GM04504 (cell line): ENCODE data around the gene RIMBP2.

Source experiments
- DNase-seq: peaks from one replicate; pipeline ENCODE4 v3.0.0-alpha.2; 2012; ENCODE audit warnings: low read depth

RIMBP2 gene

GRCh38 chr12:130366159-130366558 is 349.9 kb downstream of the RIMBP2 start:
- DNase-seq = no peak

DNA sequence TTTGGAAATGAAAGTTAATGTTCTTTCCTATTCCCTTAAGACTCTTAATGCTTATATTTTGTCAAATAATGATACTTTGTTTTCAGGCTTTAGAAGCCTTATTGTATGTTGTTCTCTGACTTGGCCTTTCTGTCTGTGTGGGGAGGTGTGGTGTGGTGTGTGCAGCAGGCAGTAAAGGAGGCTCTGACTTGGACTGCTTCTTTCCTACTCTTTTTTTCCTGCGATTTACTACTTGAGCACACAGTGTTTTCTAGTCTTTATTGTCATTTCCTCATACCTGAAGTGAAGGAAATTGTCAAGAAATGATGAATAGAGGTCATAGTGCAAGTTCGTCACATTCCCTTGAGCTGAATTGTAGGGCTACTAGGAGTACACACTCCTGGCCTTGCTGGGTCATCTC is 351.5 kb downstream of the RIMBP2 start:
- DNase-seq = no peak

GRCh38 chr12:130362060-130362459 is 354.0 kb downstream of the RIMBP2 start:
- no peak for DNase-seq

GRCh38 chr12:130357729-130358330 is 358.3 kb downstream of the RIMBP2 start:
- DNase-seq = no peak

DNA sequence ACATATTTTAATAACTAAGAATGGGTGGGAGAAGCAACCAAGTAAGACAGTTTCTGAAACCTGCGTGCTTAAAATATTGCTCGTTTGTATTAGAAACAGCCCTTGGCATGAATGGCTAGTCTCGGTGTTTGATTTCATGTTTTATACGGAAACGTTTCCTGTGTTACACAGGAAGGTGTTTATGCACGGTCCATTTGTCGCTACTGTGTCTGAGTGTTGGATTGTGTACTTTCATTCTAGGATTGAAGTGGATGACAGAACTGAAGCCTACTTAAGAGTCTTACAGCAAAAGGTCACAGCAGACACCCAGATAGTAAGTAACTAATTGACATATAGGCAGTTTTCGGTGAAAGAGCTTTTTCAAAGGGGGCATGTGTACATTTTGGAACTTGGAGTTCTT is 358.9 kb downstream of the RIMBP2 start:
- DNase-seq = no peak

GRCh38 chr12:130356222-130356621 is 359.9 kb downstream of the RIMBP2 start:
- DNase-seq = no peak

- DNase-seq = no peak
Observed at GRCh38 chr12:130354407-130354806, 361.7 kb downstream of the RIMBP2 start.

DNA sequence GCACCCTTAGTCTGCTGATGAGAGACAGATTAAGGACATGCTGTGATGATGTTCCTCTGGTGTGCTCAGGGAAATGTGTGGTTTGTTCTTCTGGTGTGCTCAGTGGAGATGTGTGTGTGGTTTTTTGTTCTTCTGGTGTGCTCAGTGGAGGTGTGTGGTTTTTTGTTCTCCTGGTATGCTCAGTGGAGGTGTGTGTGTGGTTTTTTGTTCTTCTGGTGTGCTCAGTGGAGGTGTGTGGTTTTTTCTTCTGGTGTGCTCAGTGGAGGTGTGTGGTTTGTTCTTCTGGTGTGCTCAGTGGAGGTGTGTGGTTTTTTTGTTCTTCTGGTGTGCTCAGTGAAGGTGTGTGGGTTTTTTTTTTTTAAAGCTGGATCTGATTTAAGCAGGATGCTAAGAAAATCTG is 363.0 kb downstream of the RIMBP2 start:
- no peak for DNase-seq

DNA sequence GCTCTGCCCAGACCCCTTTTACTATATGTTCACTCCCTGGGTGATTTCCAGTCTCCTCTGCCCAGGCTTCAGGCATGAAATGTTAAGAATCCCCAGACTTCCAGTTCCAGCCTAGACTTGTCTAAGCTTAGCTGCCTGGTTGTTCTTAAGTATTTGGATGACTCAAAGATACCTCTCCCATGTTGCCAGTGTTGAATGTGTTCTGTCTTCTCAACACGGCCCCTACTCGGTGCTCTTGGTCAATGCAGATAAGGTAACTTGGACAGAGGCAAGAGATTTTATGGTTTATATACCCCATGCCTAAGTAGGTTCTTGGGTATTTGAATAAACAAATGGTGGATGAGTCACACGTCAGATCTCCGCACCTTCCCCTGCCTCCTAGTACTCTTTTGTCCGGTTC is 364.8 kb downstream of the RIMBP2 start:
- DNase-seq = no peak

DNA sequence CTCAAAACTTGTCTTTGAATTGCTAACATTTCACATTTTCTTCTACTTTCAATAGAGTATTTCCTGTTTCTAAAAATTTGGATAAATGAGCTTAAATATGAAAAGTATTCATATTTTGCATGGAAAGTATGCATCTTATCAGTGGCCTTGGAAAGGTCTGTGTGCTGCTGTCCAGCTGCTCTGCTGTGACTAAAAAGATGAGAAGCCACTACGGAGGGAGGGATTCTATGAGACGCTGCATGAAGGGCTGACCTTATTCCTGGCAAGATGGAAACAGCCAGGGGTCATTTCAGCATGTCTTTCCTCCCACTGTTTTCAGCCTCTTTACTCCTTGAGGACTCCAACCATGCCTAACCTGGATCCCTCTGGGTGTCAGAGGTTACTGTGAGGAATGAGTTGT is 365.4 kb downstream of the RIMBP2 start:
- DNase-seq = no peak

- DNase-seq = no peak
Observed at GRCh38 chr12:130347588-130347987, 368.5 kb downstream of the RIMBP2 start.
